H9 (cell line): Measurements from ENCODE around the gene UBTF. TPM values are rescaled to one million over a fixed set of nuclear protein-coding genes. Genes with fewer than 3 reads are reported as not detected.

Source experiments
- DNase-seq: peaks from one replicate; pipeline ENCODE4 v3.0.0-alpha.2; 2017
- H2AFZ ChIP-seq: one replicate; pipeline ENCODE4 v1.6.1; 2013; ENCODE audit warnings: mild to moderate bottlenecking, low read length, control low read depth, moderate library complexity
- H2AK5ac ChIP-seq: 2 replicates; pipeline ENCODE4 v1.6.1; 2013; ENCODE audit warnings: low read length, control low read depth, mixed read lengths; ENCODE audit not compliant: insufficient read length
- H2BK120ac ChIP-seq: one replicate; pipeline ENCODE4 v1.6.1; 2013; ENCODE audit warnings: low read depth, mild to moderate bottlenecking, low read length, control low read depth, inconsistent platforms; ENCODE audit not compliant: poor library complexity, severe bottlenecking
- H2BK12ac ChIP-seq: 2 replicates; pipeline ENCODE4 v1.6.1; 2013; ENCODE audit warnings: low read length, control low read depth, mixed read lengths, low read depth; ENCODE audit not compliant: insufficient read length
- H2BK15ac ChIP-seq: 2 replicates; pipeline ENCODE4 v1.6.1; 2013; ENCODE audit warnings: low read depth, low read length, control low read depth
- H2BK20ac ChIP-seq: one replicate; pipeline ENCODE4 v1.6.1; 2013; ENCODE audit warnings: low read depth, mild to moderate bottlenecking, low read length, control low read depth, inconsistent platforms; ENCODE audit not compliant: poor library complexity, severe bottlenecking
- H2BK5ac ChIP-seq: 2 replicates; pipeline ENCODE4 v1.6.1; 2013; ENCODE audit warnings: low read length, control low read depth, mixed read lengths; ENCODE audit not compliant: insufficient read length
- H3K14ac ChIP-seq: 2 replicates; pipeline ENCODE4 v1.6.1; 2013; ENCODE audit warnings: low read length, control low read depth; ENCODE audit not compliant: insufficient read depth
- H3K18ac ChIP-seq: 2 replicates; pipeline ENCODE4 v1.6.1; 2013; ENCODE audit warnings: low read depth, mild to moderate bottlenecking, mixed read lengths, low read length, control low read depth; ENCODE audit not compliant: insufficient read length
- H3K23ac ChIP-seq: 2 replicates; pipeline ENCODE4 v1.6.1; 2013; ENCODE audit warnings: low read length, control low read depth, mixed read lengths, low read depth; ENCODE audit not compliant: insufficient read length
- H3K23me2 ChIP-seq: 2 replicates; pipeline ENCODE4 v1.6.1; 2013; ENCODE audit warnings: low read depth, mild to moderate bottlenecking, mixed read lengths, low read length, control low read depth; ENCODE audit not compliant: insufficient read length, poor library complexity, severe bottlenecking
- H3K27ac ChIP-seq: 2 replicates; pipeline ENCODE4 v1.5.1; 2013; ENCODE audit warnings: low read length, control low read depth, mixed read lengths, low read depth; ENCODE audit not compliant: insufficient read length
- H3K27me3 ChIP-seq: 2 replicates; pipeline ENCODE4 v1.6.1; 2013; ENCODE audit warnings: low read length, control low read depth, inconsistent platforms; ENCODE audit not compliant: insufficient read depth
- H3K4ac ChIP-seq: 2 replicates; pipeline ENCODE4 v1.6.1; 2013; ENCODE audit warnings: low read depth, mild to moderate bottlenecking, control low read depth, inconsistent platforms, low read length, moderate library complexity
- H3K4me1 ChIP-seq: 2 replicates; pipeline ENCODE4 v1.6.1; 2013; ENCODE audit warnings: low read length, control low read depth, inconsistent platforms; ENCODE audit not compliant: insufficient read depth
- H3K4me2 ChIP-seq: 2 replicates; pipeline ENCODE4 v1.6.1; 2013; ENCODE audit warnings: low read length, control low read depth, mixed read lengths; ENCODE audit not compliant: insufficient read length, insufficient read depth
- H3K56ac ChIP-seq: 2 replicates; pipeline ENCODE4 v1.6.1; 2013; ENCODE audit warnings: low read depth, mild to moderate bottlenecking, mixed read lengths, low read length, control low read depth; ENCODE audit not compliant: insufficient read length
- H3K79me1 ChIP-seq: 2 replicates; pipeline ENCODE4 v1.6.1; 2013; ENCODE audit warnings: low read depth, mild to moderate bottlenecking, moderate library complexity, low read length, control low read depth, inconsistent platforms; ENCODE audit not compliant: insufficient read depth, poor library complexity, severe bottlenecking
- H3K79me2 ChIP-seq: 2 replicates; pipeline ENCODE4 v1.6.1; 2013; ENCODE audit warnings: low read length, control low read depth, inconsistent platforms; ENCODE audit not compliant: insufficient read depth
- H3K9ac ChIP-seq: 2 replicates; pipeline ENCODE4 v1.6.1; 2013; ENCODE audit warnings: low read length, control low read depth, mixed read lengths; ENCODE audit not compliant: insufficient read length; ENCODE audit errors: extremely low read depth
- H3K9me3 ChIP-seq: one replicate; pipeline ENCODE4 v1.6.1; 2013; ENCODE audit warnings: low read depth, low read length, inconsistent platforms; ENCODE audit not compliant: control insufficient read depth
- H3T11ph ChIP-seq: one replicate; pipeline ENCODE4 v1.6.1; 2013; ENCODE audit warnings: mild to moderate bottlenecking, low read length, control low read depth, inconsistent platforms
- H4K20me1 ChIP-seq: one replicate; pipeline ENCODE4 v1.6.1; 2013; ENCODE audit not compliant: control insufficient read depth, insufficient read length, insufficient read depth
- H4K5ac ChIP-seq: 2 replicates; pipeline ENCODE4 v1.6.1; 2013; ENCODE audit warnings: low read depth, mild to moderate bottlenecking, mixed read lengths, low read length, control low read depth; ENCODE audit not compliant: insufficient read length
- H4K8ac ChIP-seq: replicated peaks from 2 replicates; pipeline ENCODE4 v1.6.1; 2013; ENCODE audit warnings: low read length, control low read depth, mixed read lengths, low read depth; ENCODE audit not compliant: insufficient read length
- H4K91ac ChIP-seq: 2 replicates; pipeline ENCODE4 v1.6.1; 2013; ENCODE audit warnings: low read depth, mild to moderate bottlenecking, moderate library complexity, mixed read lengths, low read length, control low read depth; ENCODE audit not compliant: insufficient read length
- H3K27ac Mint-ChIP-seq, 3 experiments: 2 replicates in 2 of 3; 3 replicates in 1 of 3; pipeline ENCODE4 v1.8.0; 2020 to 2021; ENCODE audit warnings: mixed read lengths in 3 of 3, mild to moderate bottlenecking in 1 of 3, moderate library complexity in 1 of 3
- H3K27me3 Mint-ChIP-seq: 2 replicates; pipeline ENCODE4 v1.8.0; 2021; ENCODE audit warnings: low read depth, mild to moderate bottlenecking, moderate library complexity, mixed read lengths
- H3K36me3 Mint-ChIP-seq, 3 experiments: 2 replicates in 2 of 3; 3 replicates in 1 of 3; pipeline ENCODE4 v1.8.0; 2020 to 2021; ENCODE audit warnings: low read depth in 3 of 3, mixed read lengths in 3 of 3; ENCODE audit not compliant: insufficient read depth in 1 of 3
- H3K4me1 Mint-ChIP-seq, 2 experiments: 2 replicates each; pipeline ENCODE4 v1.8.0; 2020; ENCODE audit warnings: mixed read lengths in 2 of 2
- H3K4me3 Mint-ChIP-seq, 2 experiments: 2 replicates in 1 of 2; 3 replicates in 1 of 2; pipeline ENCODE4 v1.8.0; 2020 to 2021; ENCODE audit warnings: mild to moderate bottlenecking in 2 of 2, mixed read lengths in 2 of 2, moderate library complexity in 1 of 2
- H3K9me3 Mint-ChIP-seq, 2 experiments: 2 replicates in 1 of 2; 3 replicates in 1 of 2; pipeline ENCODE4 v1.8.0; 2020; ENCODE audit warnings: mild to moderate bottlenecking in 2 of 2, mixed read lengths in 2 of 2, moderate library complexity in 1 of 2
- WGBS: extraction: QIAGEN DNeasy Blood & Tissue Kit; methylation state at CpG from one replicate; pipeline ENCODE4 v1.1.7; 2013; ENCODE audit warnings: missing lambda C conversion rate, low lambda C conversion rate, mixed read lengths; ENCODE audit not compliant: insufficient read length; ENCODE audit errors: extremely low coverage; 5-methylcytosine and 5-hydroxymethylcytosine counted together
- total RNA-seq: library from RNA; stranded (reverse); gene quantifications from 2 replicates; pipeline ENCODE4 v1.2.1, GENCODE V29; 2021
- TF ChIP-seq, protein P1 (sequence below): fragments of 200-600 bp; sonication (generic); conservative IDR thresholded peaks from 3 replicates; pipeline ENCODE4 v1.8.0; 2021; ENCODE audit warnings: antibody characterized with exemption, mild to moderate bottlenecking

The UBTF gene
- total RNA-seq, 1 experiment from 2014 or later: 151 TPM

DNA sequence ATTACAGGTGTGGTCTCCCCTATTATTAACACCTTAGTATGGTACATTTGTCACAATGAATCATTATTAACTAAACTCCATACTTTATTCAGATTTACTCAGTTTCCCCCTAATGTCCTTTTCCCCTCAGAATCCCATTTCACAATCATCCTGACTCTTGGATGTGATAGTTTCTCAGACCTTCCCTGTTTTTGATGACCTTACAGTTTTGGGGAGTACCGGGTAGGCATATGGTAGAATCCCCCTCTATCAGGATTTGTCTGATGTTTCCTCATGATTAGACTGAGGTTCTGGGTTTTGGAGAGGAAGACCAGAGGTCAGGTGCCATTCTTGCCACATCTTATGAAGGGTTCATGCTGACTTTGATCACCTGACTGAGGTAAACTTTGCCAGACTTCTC, 55.0 kb downstream of the UBTF start:
- Histone ChIP-seq H2AK5ac (no peak overlapping the region), H3K23me2 (no peaks in the 10 kb centered on the region), H3K9ac (no peak overlapping the region), H4K8ac (no peak overlapping the region), H3K4ac (no peak overlapping the region), H3K56ac (no peak overlapping the region), H2BK120ac (no peak overlapping the region), H4K20me1 (no peaks in the 10 kb centered on the region), H3K79me1 (no peaks in the 10 kb centered on the region), H3K4me2 (no peak overlapping the region), H2AFZ (no peak overlapping the region), H3T11ph (no peak overlapping the region), H3K23ac (no peak overlapping the region), H3K9me3 (no peaks in the 10 kb centered on the region), H3K4me1 (no peaks in the 10 kb centered on the region), H3K18ac (no peak overlapping the region), H2BK15ac (no peak overlapping the region), H2BK20ac (no peak overlapping the region), H2BK5ac (no peak overlapping the region), H4K5ac (no peak overlapping the region), H3K27me3 (no peaks in the 10 kb centered on the region), H4K91ac (no peak overlapping the region), H2BK12ac (no peak overlapping the region), H3K79me2 (no peaks in the 10 kb centered on the region), H3K14ac (no peak overlapping the region), H3K27ac (no peak overlapping the region)
- peaks cover 2% of the 10 kb centered on the region; the same call in 1 of the 2 replicates for H3K27me3 Mint-ChIP-seq
- DNase-seq: no peak
- no peak overlapping the region for H3K4me3 Mint-ChIP-seq
- H3K4me1 Mint-ChIP-seq: peaks cover 9 to 10% of the 10 kb centered on the region in 2 experiments
- no peak overlapping the region for H3K27ac Mint-ChIP-seq
- H3K9me3 Mint-ChIP-seq: no peaks in the 10 kb centered on the region
- TF ChIP-seq, protein P1, sequence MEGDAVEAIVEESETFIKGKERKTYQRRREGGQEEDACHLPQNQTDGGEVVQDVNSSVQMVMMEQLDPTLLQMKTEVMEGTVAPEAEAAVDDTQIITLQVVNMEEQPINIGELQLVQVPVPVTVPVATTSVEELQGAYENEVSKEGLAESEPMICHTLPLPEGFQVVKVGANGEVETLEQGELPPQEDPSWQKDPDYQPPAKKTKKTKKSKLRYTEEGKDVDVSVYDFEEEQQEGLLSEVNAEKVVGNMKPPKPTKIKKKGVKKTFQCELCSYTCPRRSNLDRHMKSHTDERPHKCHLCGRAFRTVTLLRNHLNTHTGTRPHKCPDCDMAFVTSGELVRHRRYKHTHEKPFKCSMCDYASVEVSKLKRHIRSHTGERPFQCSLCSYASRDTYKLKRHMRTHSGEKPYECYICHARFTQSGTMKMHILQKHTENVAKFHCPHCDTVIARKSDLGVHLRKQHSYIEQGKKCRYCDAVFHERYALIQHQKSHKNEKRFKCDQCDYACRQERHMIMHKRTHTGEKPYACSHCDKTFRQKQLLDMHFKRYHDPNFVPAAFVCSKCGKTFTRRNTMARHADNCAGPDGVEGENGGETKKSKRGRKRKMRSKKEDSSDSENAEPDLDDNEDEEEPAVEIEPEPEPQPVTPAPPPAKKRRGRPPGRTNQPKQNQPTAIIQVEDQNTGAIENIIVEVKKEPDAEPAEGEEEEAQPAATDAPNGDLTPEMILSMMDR: no peak
- WGBS: no CpG with 5 or more reads among the region's 1 CpG
- peaks cover 7 to 27% (median 26%) of the 10 kb centered on the region in 3 experiments for H3K36me3 Mint-ChIP-seq
